Mammary epithelial cell (primary cell): Measurements from ENCODE around the gene DNTTIP2.

ENCODE experiments used
- CTCF ChIP-seq, 2 donors: IDR thresholded peaks in 1 of 2; conservative IDR thresholded peaks in 1 of 2; 2 replicates each; pipeline ENCODE4 v1.5.1; 2011 to 2012; ENCODE audit warnings: inconsistent platforms in 2 of 2, low read length in 2 of 2, mild to moderate bottlenecking in 2 of 2, control low read depth in 1 of 2, low read depth in 1 of 2; ENCODE audit not compliant: insufficient read depth in 1 of 2; ENCODE audit errors: extremely low read depth in 1 of 2
- EZH2 ChIP-seq: IDR thresholded peaks from 2 replicates; pipeline ENCODE4 v1.6.1; 2012; ENCODE audit warnings: low read length, inconsistent platforms, borderline replicate concordance

GRCh38 chr1:93880731-93881130 lies 1.7 kb upstream of the DNTTIP2 start:
- TF ChIP-seq EZH2 (no peak), CTCF (conservative IDR thresholded peaks at IDR 0.05 in 1 of 2, IDR thresholded peaks at IDR 0.05 in 1 of 2; ENCODE audit: extremely low read depth in 1 of 2, insufficient read depth in 1 of 2, low read depth in 1 of 2, low read length in 2 of 2) (no peak)
